Activated CD8-positive, alpha-beta memory T cell treated with anti-CD3 and anti-CD28 coated beads, Interleukin-2, amount 50 U/mL, for 4 hours (primary cell): ENCODE data around the gene XXYLT1.

Experiments used
- DNase-seq: peaks from one replicate; pipeline ENCODE4 v3.0.0-alpha.2; 2020

Gene XXYLT1

GRCh38 chr3:195265363-195265976 lies 5.5 kb downstream of the XXYLT1 start:
- DNase-seq: no peak

- no peak for DNase-seq
Measured at GRCh38 chr3:195263925-195264600, 6.9 kb downstream of the XXYLT1 start.

GRCh38 chr3:195263193-195263924 lies 7.6 kb downstream of the XXYLT1 start:
- no peak for DNase-seq

- DNase-seq: no peak
Measured at GRCh38 chr3:195261925-195262324, 9.0 kb downstream of the XXYLT1 start.

- no peak for DNase-seq
Measured at GRCh38 chr3:195260280-195260905, 10.6 kb downstream of the XXYLT1 start.

- DNase-seq: peak; percentile 89
Measured at GRCh38 chr3:195259475-195260279, 11.3 kb downstream of the XXYLT1 start.

GRCh38 chr3:195259154-195259474 lies 11.8 kb downstream of the XXYLT1 start:
- DNase-seq: no peak

GRCh38 chr3:195258449-195259153 lies 12.4 kb downstream of the XXYLT1 start:
- no peak for DNase-seq

GRCh38 chr3:195257454-195258448 lies 13.2 kb downstream of the XXYLT1 start:
- no peak for DNase-seq

GRCh38 chr3:195256639-195257453 lies 14.1 kb downstream of the XXYLT1 start:
- no peak for DNase-seq

- DNase-seq: no peak
Measured at GRCh38 chr3:195255571-195256501, 15.1 kb downstream of the XXYLT1 start.

GRCh38 chr3:195255176-195255500 lies 15.8 kb downstream of the XXYLT1 start:
- DNase-seq: no peak

GRCh38 chr3:195254454-195255175 lies 16.3 kb downstream of the XXYLT1 start:
- DNase-seq: no peak

- no peak for DNase-seq
Measured at GRCh38 chr3:195253923-195254432, 17.0 kb downstream of the XXYLT1 start.

- DNase-seq: no peak
Measured at GRCh38 chr3:195251336-195252065, 19.5 kb downstream of the XXYLT1 start.

GRCh38 chr3:195250473-195251251 lies 20.3 kb downstream of the XXYLT1 start:
- no peak for DNase-seq
